Mucosa of descending colon (tissue), 3 donors: ENCODE results near the gene TSPAN4. TPM values are rescaled to one million over a fixed set of nuclear protein-coding genes. Genes with fewer than 3 reads are reported as not detected.
A peak's percentile ranks its signal among the peaks of the same experiment; 100 is the strongest.

Experiments used
- ATAC-seq: fragments of 200-7000 bp; cut with Tn5 transposase; one replicate; pipeline ENCODE4 v1.9.1; 2020; ENCODE audit warnings: mild to moderate bottlenecking, moderate library complexity
- DNase-seq, 3 donors: peaks; one replicate each; pipeline ENCODE4 v3.0.0-alpha.2; 2020
- H3K36me3 ChIP-seq: fragments of 200-600 bp; one replicate; pipeline ENCODE4 v1.8.0; 2021; ENCODE audit warnings: low read depth, mild to moderate bottlenecking
- H3K4me1 ChIP-seq: fragments of 200-600 bp; one replicate; pipeline ENCODE4 v1.8.0; 2021; ENCODE audit warnings: low read depth, mild to moderate bottlenecking
- H3K4me3 ChIP-seq: fragments of 200-600 bp; one replicate; pipeline ENCODE4 v1.8.0; 2021; ENCODE audit warnings: mild to moderate bottlenecking
- H3K9me3 ChIP-seq: fragments of 200-600 bp; one replicate; pipeline ENCODE4 v1.8.0; 2021; ENCODE audit warnings: mild to moderate bottlenecking
- intact Hi-C, 2 donors: fragments of 100-400 bp; cut with DNase I in 1 of 2; cut with micrococcal nuclease in 1 of 2; formaldehyde crosslinking; loops; one replicate each; pipeline versions ENCODE4 v1.11.0 to v1.11.1; 2022; cut with DNase I, micrococcal nuclease
- total RNA-seq, 3 donors: library from RNA; stranded (reverse); fragmentation: NEBNext Ultra II Directional in 2 of 3; extraction: Animal tissue kit (Norgen Biotek cat#: 25700) in 2 of 3; gene quantifications; one replicate each; pipeline versions ENCODE4 v1.2.1 to v1.2.4, GENCODE V29; 2021 to 2023
- TF ChIP-seq, protein P1 (sequence below): fragments of 200-600 bp; IDR thresholded peaks from one replicate; pipeline ENCODE4 v1.8.0; 2022; ENCODE audit warnings: antibody characterized with exemption, mild to moderate bottlenecking
- donor health status: DM: no; HTN: no; CAD: no; lungs with moderate emphysema.
- donor health status: DM: no; HTN: no; CAD: no.
- donor health status: DM: no; HTN: yes; CAD: no.

Gene TSPAN4
- total RNA-seq, 3 donors from 2014 or later: 9.2 to 42.4 (median 24.7) TPM

GRCh38 chr11:837990-838307 is 4.7 kb upstream of the TSPAN4 start:
- no peak for DNase-seq
- Histone ChIP-seq H3K36me3 (no peaks in the 10 kb centered on the region), H3K9me3 (no peaks in the 10 kb centered on the region), H3K4me1 (peaks cover 37% of the 10 kb centered on the region), H3K4me3 (no peak overlapping the region)
- intact Hi-C loops: no loop called here
- ATAC-seq: no peak
- TF ChIP-seq, protein P1, sequence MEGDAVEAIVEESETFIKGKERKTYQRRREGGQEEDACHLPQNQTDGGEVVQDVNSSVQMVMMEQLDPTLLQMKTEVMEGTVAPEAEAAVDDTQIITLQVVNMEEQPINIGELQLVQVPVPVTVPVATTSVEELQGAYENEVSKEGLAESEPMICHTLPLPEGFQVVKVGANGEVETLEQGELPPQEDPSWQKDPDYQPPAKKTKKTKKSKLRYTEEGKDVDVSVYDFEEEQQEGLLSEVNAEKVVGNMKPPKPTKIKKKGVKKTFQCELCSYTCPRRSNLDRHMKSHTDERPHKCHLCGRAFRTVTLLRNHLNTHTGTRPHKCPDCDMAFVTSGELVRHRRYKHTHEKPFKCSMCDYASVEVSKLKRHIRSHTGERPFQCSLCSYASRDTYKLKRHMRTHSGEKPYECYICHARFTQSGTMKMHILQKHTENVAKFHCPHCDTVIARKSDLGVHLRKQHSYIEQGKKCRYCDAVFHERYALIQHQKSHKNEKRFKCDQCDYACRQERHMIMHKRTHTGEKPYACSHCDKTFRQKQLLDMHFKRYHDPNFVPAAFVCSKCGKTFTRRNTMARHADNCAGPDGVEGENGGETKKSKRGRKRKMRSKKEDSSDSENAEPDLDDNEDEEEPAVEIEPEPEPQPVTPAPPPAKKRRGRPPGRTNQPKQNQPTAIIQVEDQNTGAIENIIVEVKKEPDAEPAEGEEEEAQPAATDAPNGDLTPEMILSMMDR: no peak

- Histone ChIP-seq H3K4me3 (no peak overlapping the region), H3K4me1 (peaks cover 44% of the 10 kb centered on the region), H3K9me3 (no peaks in the 10 kb centered on the region), H3K36me3 (no peaks in the 10 kb centered on the region)
- ATAC-seq (peak; percentile 29), DNase-seq (peak; percentile 33 to 79 (median 77))
- intact Hi-C loops: no loop called here
- TF ChIP-seq, protein P1: no peak
Observed at GRCh38 chr11:838441-839279, 4.0 kb upstream of the TSPAN4 start.

GRCh38 chr11:839280-839623 is 3.4 kb upstream of the TSPAN4 start:
- H3K9me3 ChIP-seq: no peaks in the 10 kb centered on the region
- H3K36me3 ChIP-seq: no peaks in the 10 kb centered on the region
- H3K4me1 ChIP-seq: peaks cover 49% of the 10 kb centered on the region
- H3K4me3 ChIP-seq: no peak overlapping the region
- DNase-seq: no peak
- ATAC-seq: no peak
- TF ChIP-seq, protein P1: no peak
- intact Hi-C loops: no loop called here

- no peak overlapping the region for H3K4me3 ChIP-seq
- DNase-seq: no peak
- intact Hi-C loops: no loop called here
- no peaks in the 10 kb centered on the region for H3K36me3 ChIP-seq
- no peaks in the 10 kb centered on the region for H3K9me3 ChIP-seq
- TF ChIP-seq, protein P1: no peak
- peaks cover 53% of the 10 kb centered on the region for H3K4me1 ChIP-seq
- ATAC-seq: no peak
Observed at GRCh38 chr11:839875-840617, 2.6 kb upstream of the TSPAN4 start.

- TF ChIP-seq, protein P1: no peak
- peaks cover 50% of the 10 kb centered on the region for H3K4me1 ChIP-seq
- DNase-seq: peak in 1 of 3 donors; percentile 58
- intact Hi-C loops: no loop called here
- H3K9me3 ChIP-seq: no peaks in the 10 kb centered on the region
- H3K36me3 ChIP-seq: no peaks in the 10 kb centered on the region
- peak; percentile 32 for ATAC-seq
- peak overlapping the region; percentile 90 for H3K4me3 ChIP-seq
Observed at GRCh38 chr11:841981-842369, 677 bp upstream of the TSPAN4 start.
